NCI-H146 treated with DMSO at 0.1 percent for 48 hours (cell line): ENCODE measurements around the gene CPSF2.

Source experiments
- DNase-seq: peaks from one replicate; lab custom pipeline; 2025; ENCODE audit not compliant: unreplicated experiment; lab: John Stamatoyannopoulos, UW

CPSF2 gene

DNA sequence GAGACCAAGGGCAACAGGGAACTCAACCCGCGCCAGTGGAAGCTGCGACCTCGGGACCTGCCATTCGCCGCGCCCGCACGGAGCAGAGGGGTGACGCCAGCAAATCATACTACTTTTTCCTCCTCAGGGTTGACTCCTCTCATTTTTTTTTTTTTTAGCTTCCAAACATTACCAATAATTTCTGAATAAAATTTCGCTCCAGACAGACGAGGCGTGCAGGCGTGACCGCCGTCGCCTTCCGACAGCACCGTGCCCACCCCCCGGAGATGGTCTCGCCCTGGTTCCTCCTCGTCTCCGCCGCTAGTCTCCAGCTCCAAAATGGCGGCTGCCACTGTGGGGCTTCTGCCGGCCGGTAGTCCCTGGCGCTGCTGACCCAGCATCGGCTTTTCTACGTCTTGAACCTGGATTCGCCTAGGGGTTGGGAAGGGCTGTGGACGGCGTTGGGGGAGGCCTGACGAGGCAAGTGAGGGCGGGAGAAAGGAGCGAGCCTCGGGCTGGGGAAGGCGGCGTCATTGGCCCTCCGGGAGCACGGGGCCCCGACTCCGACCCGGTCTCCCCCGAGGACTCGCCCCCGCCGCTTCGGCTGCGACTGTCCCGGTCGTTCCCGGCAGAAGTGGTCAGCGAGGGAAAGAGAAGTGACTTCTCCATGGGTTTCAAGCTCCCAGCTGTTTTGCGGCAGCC, at the start of gene CPSF2, which contains the start of gene NDUFB1:
Gene CPSF2 (plus strand): TSS at position 300 of the 681 bp plus-strand sequence. CDS start 9,016 bp downstream, outside the sequence.
Gene NDUFB1 (minus strand): TSS at position 37 of the 681 bp plus-strand sequence. CDS start 4,069 bp downstream, outside the sequence.
- peak; percentile 78 for DNase-seq

DNA sequence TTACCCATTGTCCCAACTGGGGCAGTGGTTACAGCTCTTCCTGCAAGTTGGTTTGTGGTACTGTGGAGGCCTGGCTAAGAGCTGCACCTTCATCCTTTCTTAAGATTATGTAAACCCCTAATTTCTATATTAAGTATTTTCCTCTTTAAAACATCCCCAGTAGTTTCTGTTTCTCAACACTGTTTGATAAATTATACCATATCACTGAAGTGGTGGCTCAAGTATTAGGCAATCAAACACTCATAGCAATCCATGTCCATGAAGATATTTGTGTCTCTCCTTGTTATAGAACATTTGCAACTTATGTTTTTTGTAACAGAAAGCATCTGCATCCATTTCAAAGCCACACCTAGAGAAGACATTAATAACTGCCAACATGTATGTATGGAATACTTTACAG, 47.2 kb upstream of the CPSF2 start:
- DNase-seq: no peak

DNA sequence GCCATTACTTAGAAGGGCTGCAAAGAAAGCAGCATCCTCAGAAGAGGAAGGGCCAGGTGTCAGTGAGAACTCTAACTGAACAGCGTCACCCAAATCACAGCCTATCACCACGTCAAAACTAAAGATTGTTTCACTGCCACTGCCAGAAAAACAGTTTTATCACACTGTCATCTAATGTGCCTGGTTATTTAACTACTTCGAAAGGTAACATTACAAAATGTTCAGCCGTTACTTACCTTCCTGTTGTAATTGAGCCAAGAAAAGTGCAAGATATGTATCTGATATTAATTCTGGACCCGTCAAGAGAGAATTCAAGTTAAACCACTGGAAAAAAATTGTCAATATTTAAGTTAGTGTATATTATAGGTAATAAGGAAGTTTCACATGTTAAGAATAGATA, 33.3 kb upstream of the CPSF2 start:
- DNase-seq: no peak

- DNase-seq: no peak
Observed at GRCh38 chr14:92093320-92093719, 28.4 kb upstream of the CPSF2 start.

DNA sequence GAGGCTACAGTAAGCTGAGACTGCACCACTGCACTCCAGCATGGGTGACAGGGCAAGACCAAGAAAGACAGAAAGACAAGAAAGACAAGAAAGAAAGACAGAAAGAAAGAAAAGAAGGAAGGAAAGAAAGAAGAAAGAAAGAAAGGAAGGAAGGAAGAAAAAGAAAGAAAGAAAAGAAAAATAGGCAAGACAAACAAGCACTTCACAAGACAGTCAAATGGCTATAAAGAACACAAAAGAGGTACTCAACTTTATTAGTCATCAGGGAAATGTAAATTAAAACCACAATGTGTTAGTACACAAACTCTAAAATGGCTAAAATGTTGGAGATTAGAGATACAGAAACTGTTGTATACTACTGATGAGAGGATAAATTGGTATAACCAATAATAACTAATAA, 22.0 kb upstream of the CPSF2 start:
- DNase-seq: no peak

DNA sequence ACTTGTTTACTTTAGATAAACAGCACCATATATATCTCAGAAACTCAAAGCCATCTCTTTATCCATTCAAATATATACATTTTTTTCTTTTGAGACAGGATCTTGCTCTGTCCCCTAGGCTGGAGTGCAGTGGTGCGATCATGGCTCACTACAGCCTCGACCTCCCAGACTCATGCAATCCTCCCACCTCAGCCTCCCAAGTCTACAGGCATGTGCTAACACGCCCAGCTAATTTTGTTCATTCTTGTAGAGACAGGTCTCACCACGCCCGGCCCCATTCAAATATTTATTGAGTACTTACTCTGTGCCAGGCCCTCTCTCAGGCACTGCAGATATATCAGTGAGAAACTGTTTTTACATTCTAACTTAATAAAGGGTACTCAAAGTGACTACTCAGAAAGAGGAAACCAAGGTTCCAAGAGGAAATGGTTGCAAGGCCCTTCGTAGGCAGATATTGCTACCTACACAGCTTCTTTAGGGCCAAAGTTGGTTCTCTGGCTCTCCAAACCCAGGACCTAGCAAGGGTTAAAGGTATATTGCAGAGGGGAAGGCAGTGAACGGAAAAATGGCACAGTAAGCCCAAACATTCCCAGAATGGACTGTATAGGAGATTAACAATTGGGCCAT, 18.3 kb upstream of the CPSF2 start:
- no peak for DNase-seq

DNA sequence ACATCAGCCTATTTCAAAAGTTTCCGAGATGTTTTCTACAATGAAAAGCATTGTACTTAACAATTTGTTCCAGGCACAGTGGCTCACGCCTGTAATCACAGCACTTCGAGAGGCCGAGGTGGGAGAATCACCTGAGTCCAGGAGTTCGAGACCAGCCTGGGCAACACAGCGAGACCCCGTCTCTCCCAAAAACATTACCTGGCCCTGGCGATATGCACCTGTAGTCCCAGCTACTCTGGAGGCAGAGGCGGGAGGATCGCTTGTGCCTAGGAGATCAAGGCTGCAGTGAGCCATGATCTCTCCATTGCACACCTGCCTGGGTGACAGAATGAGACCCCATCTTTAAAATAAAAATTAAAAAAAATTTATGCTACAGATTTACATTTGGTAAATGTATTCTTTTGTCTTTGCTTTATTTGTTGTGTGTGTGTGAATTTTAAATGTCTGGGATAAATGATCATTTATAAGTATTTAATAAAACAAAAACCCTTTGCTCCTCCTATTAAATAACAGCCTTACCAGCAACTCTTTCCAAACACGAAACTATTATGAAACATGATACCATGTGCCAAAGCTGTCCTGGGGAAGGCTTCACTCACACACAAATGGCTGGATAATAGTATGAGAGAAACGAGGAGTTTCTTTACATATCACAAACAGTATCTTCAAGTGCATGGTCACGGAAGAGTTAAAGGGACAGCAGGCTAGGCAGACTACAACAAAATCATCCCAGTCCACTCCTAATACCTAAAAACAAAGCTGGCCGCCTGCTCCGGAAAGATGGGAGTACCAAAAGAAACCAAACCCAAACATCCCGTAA, 16.5 kb upstream of the CPSF2 start:
- no peak for DNase-seq

- no peak for DNase-seq
Observed at GRCh38 chr14:92105893-92106142, 16.0 kb upstream of the CPSF2 start.

DNA sequence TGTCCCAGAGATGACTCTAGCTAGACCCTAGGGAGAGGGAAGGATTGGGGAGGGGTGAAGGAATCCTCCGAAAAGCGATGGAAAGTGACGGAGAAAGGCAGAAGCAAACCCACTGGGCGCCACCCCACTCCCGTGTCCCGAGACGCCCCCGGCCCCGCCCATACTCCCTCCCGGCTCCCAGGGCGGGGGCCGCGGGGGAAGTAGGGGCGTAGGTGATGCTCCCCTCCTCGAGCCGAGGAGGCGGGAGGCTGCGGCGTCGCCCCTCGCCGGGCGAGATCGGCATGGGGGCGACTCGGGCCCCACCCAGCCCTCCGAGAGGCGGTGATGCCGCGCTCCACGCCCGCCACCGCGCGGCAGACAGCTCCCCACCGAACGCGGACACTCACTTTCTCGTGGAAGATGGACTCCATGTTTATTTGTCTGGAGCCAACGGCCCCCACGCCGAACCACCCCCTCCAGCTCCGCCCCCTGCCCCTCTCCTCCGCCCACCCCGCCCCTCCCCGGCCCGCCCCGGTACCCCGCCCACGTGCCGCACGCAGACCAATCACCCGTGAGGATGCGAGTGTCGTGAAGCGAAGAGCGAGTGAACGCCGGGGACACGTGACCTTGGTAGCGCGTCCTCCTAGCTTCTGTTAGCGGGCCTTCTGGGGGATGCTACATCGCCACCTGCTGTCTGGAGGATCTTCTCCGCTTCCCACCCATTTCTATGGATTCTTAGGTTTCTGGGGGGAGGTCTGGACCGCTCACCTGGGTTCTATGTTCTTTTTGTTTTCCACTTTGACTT, 15.4 kb upstream of the CPSF2 start, which contains the start of gene ATXN3:
Gene ATXN3 (minus strand): TSS at position 440 of the 784 bp plus-strand sequence. CDS start 30 bp downstream, at position 410.
- DNase-seq: peak; percentile 81

DNA sequence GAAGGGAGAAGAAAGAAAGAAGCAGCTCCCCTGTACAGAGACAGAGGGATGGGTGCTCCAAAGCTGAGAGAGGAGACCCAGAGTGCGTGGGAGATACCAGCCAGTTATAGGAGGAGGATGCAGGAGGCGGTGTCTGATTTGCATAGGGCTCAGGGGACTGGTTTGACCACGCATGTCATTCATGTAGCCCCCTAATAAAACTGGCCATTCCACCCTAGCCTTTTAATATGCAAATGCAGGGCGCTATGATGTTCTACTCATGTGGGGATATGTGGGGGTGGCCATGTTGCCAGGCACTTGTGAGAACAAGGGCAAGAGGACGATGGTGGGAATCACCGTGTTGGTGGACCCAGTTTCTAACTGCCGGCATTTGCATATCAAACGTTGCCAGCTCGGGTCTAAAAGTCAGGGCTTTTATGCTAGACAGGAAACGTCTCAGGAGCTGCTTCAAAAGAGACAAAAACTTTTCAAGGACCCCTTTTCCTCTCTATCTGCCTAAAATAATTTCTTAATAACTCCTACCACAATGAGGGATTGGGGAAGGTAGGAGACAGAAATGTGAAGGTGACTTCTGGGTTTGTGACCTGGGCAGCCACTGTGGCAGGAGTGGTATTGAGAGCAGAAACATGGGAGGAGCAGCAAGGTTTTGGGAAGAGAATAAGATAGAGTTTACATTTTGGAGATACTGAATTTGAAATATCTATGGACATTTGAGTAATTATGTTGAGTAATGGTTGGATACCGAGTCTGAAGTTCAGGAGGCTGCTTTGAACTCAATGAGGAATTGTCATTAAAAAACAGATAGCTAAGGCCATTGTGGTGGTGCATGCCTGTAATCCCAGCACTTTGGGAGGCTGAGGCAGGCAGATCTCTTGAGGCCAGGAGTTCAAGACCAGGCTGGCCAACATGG, 13.2 kb upstream of the CPSF2 start:
- peak; percentile 74 for DNase-seq

DNA sequence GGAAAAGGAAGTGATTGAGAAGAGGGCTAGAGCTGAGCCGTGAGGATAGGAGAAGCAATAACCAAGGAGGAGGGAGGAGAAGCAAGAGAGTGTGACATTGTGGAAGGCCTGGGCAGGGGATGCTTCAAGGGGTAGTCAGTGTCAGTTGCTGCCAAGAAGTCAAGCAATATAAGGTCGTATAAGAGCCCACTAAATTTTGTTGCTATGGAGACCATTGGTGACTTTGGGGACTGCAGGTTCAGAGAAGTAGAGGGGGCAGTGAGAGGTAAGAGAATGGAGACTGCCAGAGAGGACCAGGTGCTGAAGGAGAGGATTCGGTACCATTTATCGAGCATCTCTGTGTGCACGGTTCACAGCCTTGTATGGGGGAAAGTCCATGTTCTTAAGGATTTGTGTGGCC, 12.3 kb upstream of the CPSF2 start:
- no peak for DNase-seq

DNA sequence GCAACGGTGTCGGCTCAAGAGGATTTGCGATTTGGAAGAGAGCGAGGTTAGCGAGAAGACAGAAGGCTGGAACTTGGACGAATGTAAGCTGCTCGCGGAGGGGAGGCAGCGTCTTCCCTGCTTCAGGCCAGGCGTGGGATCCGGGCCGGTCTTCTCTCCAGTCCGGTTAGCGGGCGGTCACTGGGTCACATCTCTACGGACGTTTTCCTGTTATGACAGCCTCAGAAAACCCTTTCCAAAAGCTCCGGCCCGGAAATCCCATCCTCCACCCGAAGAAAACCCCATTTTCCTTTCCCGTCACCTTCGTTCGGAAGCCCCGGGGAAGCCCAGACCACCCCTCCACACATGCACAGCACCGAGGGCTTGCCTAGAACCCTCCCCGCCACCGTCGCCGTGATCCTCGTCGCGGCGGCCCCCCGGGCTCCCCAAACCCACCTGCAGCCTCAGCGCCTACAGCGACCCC, 531 bp upstream of the CPSF2 start:
- DNase-seq: no peak

DNA sequence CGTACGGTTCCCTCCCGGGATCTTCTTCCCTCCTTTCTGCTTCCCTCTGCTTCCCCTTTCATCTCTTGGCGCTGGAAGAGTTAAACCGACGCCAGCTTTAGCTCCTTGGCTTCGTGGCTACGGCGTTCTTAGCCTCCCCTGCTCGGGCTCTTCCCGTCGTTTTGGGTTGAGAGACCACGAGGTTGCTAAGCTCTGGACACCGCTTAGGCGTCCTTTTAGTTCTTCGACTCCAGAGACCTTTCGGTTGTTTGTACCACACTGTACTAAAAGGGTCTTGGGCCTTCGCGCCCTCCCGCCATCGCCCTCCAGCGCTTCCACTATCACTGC, 545 bp downstream of the CPSF2 start:
- DNase-seq: peak; percentile 11

GRCh38 chr14:92122761-92123160, 992 bp downstream of the CPSF2 start:
- no peak for DNase-seq

- no peak for DNase-seq
Observed at GRCh38 chr14:92134456-92134855, 12.7 kb downstream of the CPSF2 start.

GRCh38 chr14:92135269-92135668, 13.5 kb downstream of the CPSF2 start:
- no peak for DNase-seq

DNA sequence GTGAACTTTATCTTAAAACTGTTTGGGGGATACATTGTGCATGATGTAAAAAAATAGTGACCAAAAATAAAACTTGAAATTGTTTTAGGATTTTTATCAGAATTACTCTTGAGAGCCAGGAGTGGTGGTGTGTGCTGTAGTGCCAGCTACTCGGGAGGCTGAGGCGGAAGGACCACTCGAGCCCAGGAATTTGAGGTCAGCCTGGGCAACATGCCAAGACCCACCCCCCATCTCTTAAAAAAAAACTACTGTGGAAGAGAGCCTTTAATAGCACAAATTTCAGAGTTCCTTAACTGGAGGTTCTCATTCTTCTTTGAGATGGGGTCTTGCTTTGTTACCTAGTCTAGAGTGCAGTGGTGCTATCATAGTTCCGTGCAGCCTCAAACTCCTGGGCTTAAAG, 21.5 kb downstream of the CPSF2 start:
- DNase-seq: no peak

DNA sequence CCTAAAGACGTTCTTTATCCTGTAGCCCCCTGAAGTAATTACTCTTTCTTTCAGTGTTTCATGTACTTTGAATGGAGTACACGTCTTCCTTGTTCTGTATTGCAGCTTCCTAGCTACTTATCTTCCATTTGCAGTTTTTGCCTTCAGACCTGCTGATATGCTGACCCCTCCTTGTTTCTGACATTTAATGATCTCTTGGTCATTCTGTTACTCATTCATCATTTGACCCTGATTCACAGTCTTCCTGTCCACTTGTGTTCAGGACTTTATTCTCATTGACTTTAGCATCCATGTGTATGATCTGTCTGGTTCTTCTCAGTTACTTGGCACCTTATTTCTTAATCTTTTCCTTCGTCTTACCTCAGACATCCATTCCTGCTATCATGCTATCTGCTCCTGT, 22.2 kb downstream of the CPSF2 start:
- no peak for DNase-seq

GRCh38 chr14:92144708-92145107, 22.9 kb downstream of the CPSF2 start:
- DNase-seq: no peak

DNA sequence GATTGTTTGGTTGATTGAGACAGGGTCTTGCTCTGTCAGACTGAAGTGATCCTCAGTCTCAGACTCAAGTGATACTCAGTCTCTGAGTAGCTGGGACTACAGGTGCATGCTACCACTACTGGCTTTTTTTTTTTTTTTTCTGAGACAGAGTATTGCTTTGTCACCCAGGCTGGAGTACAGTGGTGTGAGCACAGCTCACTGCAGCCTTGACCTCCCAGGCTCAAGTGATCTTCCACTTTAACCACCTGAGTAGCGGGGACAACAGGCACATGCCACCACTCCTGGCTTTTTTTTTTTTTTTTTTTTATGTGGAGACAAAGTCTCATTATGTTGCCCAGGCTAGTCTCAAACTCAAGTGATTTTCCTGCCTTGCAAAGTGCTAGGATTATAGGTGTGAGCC, 31.8 kb downstream of the CPSF2 start:
- DNase-seq: no peak
